ENCODE measurements around the gene CEP19. TPM values are rescaled to one million over a fixed set of nuclear protein-coding genes. Genes with fewer than 3 reads are reported as not detected.

Gene CEP19
- total RNA-seq, 1 donor from 2014 or later = 2.6 TPM

DNA sequence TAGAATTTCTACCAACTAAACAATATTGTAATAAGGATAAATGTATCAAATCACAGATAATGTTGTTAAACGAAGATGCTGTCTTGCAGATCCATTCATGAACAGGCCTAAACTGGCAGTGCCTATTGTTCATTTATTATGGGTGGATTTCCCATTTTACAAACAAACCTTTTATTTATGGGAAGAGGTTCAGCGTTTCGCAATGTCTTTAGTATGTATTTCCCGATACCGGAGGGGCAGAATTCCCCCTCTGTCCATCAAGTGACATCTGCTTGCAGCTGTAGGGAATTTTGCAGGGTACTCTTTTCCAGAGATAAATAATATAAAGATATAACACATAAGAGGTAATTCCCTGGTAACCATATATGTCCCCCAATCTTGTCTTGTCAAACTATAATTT, 5.7 kb downstream of the CEP19 start:
- H3K36me3 ChIP-seq = no peaks in the 10 kb centered on the region
- H3K27me3 ChIP-seq = no peaks in the 10 kb centered on the region
- no peaks in the 10 kb centered on the region for H3K9me3 ChIP-seq
- intact Hi-C loops (cut with DNase I) = no loop called here
- DNase-seq (ENCODE audit: low spot score in 2 of 2) = no peak
- H3K27ac ChIP-seq = no peak overlapping the region
- TF ChIP-seq, protein P1, sequence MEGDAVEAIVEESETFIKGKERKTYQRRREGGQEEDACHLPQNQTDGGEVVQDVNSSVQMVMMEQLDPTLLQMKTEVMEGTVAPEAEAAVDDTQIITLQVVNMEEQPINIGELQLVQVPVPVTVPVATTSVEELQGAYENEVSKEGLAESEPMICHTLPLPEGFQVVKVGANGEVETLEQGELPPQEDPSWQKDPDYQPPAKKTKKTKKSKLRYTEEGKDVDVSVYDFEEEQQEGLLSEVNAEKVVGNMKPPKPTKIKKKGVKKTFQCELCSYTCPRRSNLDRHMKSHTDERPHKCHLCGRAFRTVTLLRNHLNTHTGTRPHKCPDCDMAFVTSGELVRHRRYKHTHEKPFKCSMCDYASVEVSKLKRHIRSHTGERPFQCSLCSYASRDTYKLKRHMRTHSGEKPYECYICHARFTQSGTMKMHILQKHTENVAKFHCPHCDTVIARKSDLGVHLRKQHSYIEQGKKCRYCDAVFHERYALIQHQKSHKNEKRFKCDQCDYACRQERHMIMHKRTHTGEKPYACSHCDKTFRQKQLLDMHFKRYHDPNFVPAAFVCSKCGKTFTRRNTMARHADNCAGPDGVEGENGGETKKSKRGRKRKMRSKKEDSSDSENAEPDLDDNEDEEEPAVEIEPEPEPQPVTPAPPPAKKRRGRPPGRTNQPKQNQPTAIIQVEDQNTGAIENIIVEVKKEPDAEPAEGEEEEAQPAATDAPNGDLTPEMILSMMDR (IDR thresholded peaks at IDR 0.05) = no peak
- H3K4me3 ChIP-seq = no peak overlapping the region
- peaks cover 0 to under 1% of the 10 kb centered on the region in 2 donors for H3K4me1 ChIP-seq

DNA sequence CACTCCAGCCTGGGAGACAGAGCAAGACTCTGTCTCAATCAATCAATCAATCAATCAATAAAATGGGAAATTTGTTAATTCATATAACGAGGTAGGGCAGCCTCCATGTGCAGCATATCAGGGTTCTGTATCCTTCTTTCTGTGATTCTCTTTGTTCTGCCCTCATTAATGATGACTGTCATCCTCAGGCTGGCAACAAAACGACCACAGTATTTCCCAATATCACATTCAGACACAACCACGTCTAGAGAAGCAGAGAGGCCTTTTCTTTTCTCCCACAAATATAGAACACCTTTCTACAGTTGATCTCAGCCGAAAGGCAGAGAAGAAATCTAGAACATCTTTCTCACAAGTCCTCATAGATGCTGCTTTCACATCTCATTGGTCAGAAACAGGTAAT, 11.2 kb downstream of the CEP19 start:
- H3K4me3 ChIP-seq = no peak overlapping the region
- H3K36me3 ChIP-seq = no peaks in the 10 kb centered on the region
- intact Hi-C loops (cut with DNase I) = no loop called here
- H3K27me3 ChIP-seq = no peaks in the 10 kb centered on the region
- TF ChIP-seq, protein P1 (IDR thresholded peaks at IDR 0.05) = no peak
- no peaks in the 10 kb centered on the region for H3K9me3 ChIP-seq
- H3K4me1 ChIP-seq = no peaks in the 10 kb centered on the region
- H3K27ac ChIP-seq = no peak overlapping the region
- DNase-seq (ENCODE audit: low spot score in 2 of 2) = no peak

DNA sequence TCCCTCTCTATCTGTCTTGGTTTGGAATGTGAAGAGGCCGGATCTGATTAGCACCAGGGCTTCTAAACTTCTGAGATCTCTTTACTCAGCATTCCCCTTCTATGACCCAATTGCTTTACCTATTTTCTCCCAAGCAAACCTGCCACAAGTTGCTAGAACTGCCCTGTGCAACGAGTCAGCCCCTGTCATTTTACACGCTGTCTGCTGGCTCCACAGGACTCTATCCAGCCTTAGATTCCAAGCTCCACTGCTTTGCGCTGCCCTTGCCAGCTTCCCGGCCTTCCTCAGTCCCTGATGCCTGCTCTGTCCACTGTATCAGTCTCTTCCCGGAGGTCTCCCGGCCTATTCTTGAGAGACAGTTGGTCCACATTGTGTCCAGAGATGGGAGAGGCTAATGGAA, 12.3 kb downstream of the CEP19 start:
- intact Hi-C loops (cut with DNase I) = no loop called here
- H3K4me3 ChIP-seq = no peak overlapping the region
- no peaks in the 10 kb centered on the region for H3K27me3 ChIP-seq
- H3K36me3 ChIP-seq = no peaks in the 10 kb centered on the region
- no peak overlapping the region for H3K27ac ChIP-seq
- TF ChIP-seq, protein P1 (IDR thresholded peaks at IDR 0.05) = no peak
- no peaks in the 10 kb centered on the region for H3K4me1 ChIP-seq
- no peak for DNase-seq (ENCODE audit: low spot score in 2 of 2)
- H3K9me3 ChIP-seq = no peaks in the 10 kb centered on the region

DNA sequence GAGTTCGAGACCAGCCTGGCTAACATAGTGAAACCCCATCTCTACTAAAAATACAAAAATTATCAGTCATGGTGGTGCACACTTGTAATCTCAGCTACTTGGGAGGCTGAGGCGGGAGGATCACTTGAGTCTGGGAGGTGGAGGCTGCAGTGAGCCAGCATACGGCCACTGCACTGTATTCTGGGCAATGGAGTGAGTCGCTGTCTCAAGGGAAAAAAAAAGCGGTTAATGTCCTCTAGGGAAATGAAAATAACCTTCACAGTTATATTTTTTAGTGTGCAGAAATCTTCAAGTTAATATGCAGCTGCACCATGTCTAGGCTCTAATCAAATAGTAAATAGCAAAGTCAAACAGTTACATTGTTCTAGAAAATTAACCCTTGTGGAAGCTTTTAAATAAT, 14.8 kb downstream of the CEP19 start:
- H3K36me3 ChIP-seq = no peaks in the 10 kb centered on the region
- H3K9me3 ChIP-seq = no peaks in the 10 kb centered on the region
- H3K4me3 ChIP-seq = no peak overlapping the region
- no peaks in the 10 kb centered on the region for H3K4me1 ChIP-seq
- no peak for DNase-seq (ENCODE audit: low spot score in 2 of 2)
- H3K27me3 ChIP-seq = no peaks in the 10 kb centered on the region
- intact Hi-C loops (cut with DNase I) = no loop called here
- H3K27ac ChIP-seq = no peak overlapping the region
- TF ChIP-seq, protein P1 (IDR thresholded peaks at IDR 0.05) = no peak

DNA sequence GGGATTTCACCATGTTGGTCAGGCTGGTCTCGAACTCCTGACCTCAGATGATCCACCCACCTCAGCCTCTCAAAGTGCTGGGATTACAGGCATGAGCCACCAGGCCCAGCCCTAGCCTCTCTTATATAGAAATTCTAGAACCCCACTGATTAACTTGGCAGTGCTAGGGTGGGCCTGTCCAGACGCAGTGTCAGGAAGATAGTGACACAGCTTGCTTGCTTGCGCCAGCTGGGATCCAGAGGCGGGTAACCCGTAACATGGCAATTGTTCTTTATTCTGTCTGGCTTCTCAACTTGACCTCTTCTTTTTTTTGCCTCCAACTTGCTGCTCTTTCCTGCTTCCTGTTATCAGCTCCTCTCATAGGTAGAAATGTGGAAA, 16.2 kb downstream of the CEP19 start:
- no peaks in the 10 kb centered on the region for H3K4me1 ChIP-seq
- H3K27ac ChIP-seq = no peak overlapping the region
- intact Hi-C loops (cut with DNase I) = no loop called here
- H3K9me3 ChIP-seq = no peaks in the 10 kb centered on the region
- no peaks in the 10 kb centered on the region for H3K36me3 ChIP-seq
- TF ChIP-seq, protein P1 (IDR thresholded peaks at IDR 0.05) = no peak
- no peak overlapping the region for H3K4me3 ChIP-seq
- no peak for DNase-seq (ENCODE audit: low spot score in 2 of 2)
- no peaks in the 10 kb centered on the region for H3K27me3 ChIP-seq

Data from ascending aorta (tissue), 2 donors.